Femur (tissue), 1 donor: ENCODE measurements around the gene PAMR1.
"Not testable (repeated sequence)": the region's sequence is repeated elsewhere in the genome, so short reads cannot be mapped to it uniquely, and the experiment has no call there.

ENCODE experiments used
- DNase-seq: peaks from one replicate; pipeline ENCODE4 v3.0.0-alpha.2; 2017

PAMR1 gene

GRCh38 chr11:35541621-35542375 is 16.4 kb upstream of the PAMR1 start:
- peak; percentile 86 for DNase-seq

DNA sequence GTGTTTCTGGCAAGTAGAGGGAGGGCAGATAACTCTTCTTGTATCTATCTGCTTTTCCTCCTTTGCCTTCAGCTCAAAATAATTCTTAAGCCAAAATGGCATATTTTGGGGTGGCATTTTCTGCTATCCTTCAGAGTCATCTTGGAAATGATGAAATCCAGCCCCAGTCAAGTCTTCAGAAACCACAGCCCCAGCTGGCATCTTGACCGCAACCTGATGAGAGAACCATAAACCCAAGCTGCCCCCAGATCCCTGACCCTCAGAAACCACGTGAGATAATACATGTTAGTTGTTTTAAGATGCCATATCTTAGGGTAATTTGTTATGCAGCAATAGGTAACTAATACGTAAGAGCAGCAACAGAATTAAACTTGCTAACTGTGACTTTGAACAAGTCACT is 15.1 kb upstream of the PAMR1 start:
- DNase-seq = no peak

DNA sequence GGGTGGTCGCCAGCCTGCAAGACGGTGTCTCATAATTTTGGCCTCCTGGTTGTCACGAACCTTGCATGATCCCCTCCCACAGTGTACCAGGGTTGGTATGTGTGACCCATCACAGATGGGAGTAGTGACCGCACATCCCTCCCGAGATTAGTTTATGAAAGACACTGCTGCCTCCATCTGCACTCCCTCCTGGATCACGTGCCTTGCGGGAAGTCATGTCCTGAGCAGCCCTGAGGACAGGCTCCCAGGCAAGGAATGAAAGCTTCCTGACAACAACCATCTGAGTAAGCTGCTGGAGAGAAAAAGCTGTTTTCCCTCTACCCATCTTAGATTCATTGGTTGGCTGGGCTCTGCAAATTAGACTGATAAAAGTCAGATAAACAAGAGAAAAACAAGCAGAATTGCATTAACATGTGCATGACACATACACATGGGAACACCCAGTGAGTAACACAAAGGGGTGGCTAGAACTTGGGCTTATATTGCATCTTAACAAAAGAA is 14.4 kb upstream of the PAMR1 start:
- no peak for DNase-seq

DNA sequence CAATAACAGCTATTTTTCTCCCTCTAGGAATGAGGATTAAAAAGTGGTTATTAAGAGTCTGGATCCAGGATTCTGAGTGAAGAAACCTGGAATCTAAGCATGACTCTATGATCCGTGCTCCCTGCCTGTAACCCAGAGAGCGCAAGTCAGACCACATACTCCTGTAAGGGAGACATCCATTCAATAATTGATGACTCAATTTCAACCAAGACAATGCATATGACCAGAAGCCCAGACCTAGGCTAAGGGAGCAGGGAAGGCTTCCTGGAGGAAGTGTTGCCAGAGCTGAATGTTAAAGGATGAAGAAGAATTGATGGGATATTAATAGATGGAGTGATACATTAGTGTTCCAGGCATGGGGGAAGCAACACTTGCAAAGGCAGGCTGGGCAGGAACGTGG is 13.8 kb upstream of the PAMR1 start:
- no peak for DNase-seq

DNA sequence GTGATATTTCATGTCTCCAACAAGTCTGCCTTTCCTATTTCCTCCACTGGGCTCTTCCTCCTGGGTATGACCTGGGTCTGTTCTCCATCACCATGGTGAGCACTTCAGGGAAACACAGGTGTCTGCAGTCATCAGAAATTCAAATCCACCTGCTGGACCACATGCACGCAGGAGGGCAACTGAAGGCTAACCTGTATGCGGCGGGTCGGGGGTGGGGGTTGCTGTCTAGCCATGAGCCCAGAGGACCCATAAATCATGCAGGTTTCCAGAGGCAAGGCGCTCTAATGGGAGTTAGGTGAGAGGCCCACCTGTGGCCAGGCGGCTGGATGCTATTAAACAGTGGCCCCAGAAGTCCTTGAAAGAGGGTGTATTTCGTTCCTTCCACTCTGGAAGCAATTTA is 11.1 kb upstream of the PAMR1 start:
- no peak for DNase-seq

DNA sequence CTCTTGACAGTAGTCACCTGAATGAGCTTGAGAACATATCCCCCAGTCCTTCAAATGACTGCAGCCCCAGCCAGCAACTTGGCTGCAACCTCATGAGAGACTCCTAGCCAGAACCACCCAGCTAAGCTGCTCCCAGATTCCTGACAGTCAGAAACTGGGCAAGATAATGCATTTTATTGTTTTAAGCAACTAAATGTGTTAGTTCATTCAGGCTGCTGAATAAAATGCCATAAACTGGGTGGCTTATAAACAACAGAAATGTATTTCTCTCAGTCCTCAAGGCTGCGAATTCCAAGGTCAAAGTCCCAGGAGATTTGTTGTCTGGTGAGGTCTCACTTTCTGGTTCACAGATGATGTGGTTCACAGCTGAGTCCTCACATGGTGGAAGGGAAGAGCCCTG is 5.8 kb upstream of the PAMR1 start:
- no peak for DNase-seq

GRCh38 chr11:35529971-35530495 is 4.6 kb upstream of the PAMR1 start:
- peak; percentile 53 for DNase-seq

DNA sequence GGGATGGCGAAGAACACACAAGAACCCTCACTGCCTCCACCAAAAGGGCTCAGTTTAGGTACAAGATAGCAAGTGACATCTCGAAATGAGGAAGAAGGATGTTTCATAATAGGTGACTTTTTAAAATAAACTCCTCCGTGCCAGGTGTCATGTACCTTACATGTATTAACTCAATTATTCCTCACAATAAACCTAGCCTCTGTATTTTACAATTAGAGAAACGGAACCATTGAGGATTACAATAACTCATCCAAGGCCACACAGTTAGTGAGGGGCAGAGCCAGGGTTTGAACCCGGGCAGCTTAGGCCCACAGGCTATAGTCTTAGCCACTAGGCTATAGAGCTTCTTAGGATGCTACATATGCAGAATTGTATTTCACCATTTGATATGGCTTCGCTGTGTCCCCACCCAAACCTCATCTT is 965 bp upstream of the PAMR1 start:
- DNase-seq = no peak

DNA sequence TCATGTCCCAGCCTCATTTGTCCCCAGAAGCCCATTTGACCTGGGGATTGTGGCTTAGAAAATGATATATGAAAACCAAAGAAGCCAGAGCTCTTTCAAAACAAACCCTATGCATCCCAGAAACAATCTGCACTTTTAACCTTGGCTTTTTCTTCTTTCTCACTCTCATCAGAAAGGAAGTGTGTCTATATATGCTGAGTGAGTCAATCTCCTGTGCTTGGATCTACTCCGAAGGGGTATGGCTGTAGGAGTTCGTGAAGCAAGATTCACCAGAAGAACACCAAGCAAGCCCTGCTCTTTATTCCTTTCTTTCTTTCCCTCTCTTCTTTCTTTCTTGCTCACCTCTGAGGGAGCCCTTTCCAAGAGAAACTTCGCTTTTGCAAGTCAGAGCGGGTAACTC is 636 bp downstream of the PAMR1 start:
- no peak for DNase-seq

- no peak for DNase-seq
Observed at GRCh38 chr11:35523861-35524260, 1.6 kb downstream of the PAMR1 start.

GRCh38 chr11:35523331-35523768 is 2.1 kb downstream of the PAMR1 start:
- DNase-seq = peak; percentile 62

- DNase-seq = not testable (repeated sequence)
Observed at GRCh38 chr11:35522091-35522490, 3.3 kb downstream of the PAMR1 start.

- no peak for DNase-seq
Observed at GRCh38 chr11:35520376-35520775, 5.0 kb downstream of the PAMR1 start.

DNA sequence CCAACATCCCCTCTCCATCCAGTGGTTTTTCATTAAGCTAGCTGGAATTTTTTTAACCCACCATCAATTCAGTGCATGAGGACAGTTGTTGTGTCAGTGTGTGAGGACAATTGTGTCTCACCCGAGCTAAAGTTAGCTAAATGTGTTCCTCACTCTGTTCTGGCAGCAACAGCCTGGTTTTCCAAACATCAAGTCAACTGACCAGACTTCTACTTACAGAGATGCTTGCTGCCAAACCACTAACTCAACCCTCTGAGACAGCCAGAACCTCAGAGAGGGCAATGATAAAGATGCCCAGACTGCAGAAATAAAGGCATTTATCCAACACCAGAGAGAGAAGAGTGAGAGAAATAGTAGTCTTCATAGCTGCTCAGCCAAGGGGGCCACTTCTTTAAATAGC is 6.7 kb downstream of the PAMR1 start:
- peak; percentile 45 for DNase-seq

DNA sequence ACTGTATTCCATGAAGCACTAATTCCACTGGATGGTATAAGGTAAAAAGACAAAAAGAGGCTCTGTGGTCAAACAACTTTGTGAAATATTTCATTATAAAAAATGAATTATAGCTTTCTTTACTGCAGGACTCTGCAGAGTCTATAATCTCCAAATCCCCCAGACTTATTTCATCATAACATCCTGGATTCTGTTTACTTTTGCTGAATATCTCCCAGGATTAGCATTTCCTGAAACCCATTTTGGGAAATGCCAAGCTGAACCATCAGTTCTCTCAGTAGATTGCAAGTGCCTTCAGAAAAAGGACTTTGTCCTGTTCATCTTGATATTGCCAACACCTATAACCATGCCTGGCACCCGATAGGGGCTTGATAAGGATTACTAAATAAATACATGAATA is 7.9 kb downstream of the PAMR1 start:
- no peak for DNase-seq

GRCh38 chr11:35516403-35516802 is 9.0 kb downstream of the PAMR1 start:
- no peak for DNase-seq

DNA sequence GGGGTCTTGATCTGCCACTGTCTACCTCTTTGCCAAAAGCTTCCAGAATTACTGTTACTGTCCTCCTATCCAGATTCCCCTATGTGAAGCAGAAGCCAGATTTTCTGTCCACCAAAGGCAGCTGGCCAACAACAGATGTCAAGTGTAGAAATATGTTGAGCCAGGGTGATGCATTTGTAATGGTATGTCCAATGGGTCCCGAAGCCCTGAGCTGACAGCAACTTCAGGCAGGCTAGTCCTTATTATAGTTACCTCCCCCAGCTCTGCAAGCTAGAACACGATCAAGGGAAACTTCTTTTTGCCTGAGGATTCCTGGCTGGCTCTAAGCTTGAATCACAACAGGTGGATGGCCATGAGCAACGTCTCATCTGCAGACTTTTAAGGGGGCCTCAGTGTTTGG is 10.2 kb downstream of the PAMR1 start:
- peak; percentile 74 for DNase-seq

DNA sequence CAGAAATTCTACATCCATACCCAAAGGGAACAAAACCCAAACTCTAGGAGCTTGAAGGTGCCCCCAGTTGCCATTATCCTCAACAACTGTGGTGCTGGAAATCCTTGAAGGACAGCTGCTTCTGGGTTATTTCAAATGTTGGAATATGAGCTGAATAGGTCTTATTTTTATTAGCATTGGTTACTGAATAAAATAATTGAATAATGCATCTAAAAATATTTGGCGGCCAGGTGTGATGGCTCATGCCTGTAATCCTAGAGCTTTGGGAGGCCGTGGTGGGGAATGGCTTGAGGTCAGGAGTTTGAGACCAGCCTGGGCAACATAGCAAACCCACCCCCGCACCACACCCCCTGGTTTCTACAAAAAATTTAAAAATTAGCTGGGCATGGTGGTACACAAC is 10.9 kb downstream of the PAMR1 start:
- DNase-seq = no peak

DNA sequence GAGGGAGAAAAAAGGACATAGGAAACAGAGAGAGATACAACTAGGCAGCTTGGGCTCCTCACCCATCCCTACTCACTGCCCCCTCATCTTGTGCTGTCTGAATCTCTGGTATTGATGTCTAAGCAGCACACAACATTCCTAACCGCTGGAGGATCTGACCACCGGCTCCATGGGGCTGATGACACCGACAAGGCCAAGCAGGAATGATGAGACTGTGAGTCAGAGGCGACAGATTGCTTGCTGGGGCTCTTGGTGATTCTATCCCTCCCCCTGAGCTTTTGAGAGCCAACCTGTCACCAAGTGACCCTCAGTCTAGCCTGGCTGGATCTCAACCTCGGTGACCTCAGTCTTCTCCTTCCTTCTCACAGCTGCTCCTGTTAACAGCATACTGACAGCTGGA is 13.8 kb downstream of the PAMR1 start:
- no peak for DNase-seq

- DNase-seq = no peak
Observed at GRCh38 chr11:35507688-35508087, 17.7 kb downstream of the PAMR1 start.

DNA sequence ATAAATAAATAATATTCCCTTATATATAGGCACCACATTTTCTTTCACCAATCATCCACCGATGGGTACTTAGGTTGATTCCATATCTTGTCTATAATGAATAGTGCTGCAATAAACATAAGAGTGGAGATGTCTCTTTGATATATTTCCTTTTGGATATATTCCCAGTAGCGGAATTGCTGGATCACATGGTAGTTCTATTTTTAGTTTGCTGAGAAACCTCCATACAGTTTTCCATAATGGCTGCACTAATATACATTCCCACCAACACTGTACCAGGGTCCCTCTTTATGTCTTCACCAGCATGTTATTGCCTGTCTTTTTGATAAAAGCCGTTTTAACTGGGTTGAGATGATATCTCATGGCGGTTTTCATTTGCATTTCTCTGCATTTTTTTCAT is 23.6 kb downstream of the PAMR1 start:
- DNase-seq = no peak

DNA sequence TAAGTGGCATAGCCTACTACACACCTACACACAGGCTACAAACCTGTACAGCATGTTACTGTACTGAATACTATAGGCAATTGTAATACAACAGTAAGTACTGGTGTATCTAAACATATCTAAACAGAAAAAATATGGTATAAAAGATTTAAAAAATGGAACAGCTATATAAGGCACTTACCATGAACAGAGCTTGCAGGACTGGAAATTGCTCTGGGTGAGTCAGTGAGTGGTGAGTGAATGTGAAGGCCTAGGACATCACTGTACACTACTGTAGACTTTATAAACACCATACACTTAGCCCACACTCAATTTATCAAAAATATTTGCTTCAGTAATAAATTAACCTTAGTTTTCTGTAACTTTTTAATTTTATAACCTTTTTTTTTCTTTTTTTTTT is 24.7 kb downstream of the PAMR1 start:
- no peak for DNase-seq

GRCh38 chr11:35496416-35496815 is 29.0 kb downstream of the PAMR1 start:
- DNase-seq = no peak

- DNase-seq = peak; percentile 58
Observed at GRCh38 chr11:35494957-35495490, 30.4 kb downstream of the PAMR1 start.
